GM12801 (cell line): ENCODE data around the gene BRME1.

Source experiments
- TF ChIP-seq, protein P1 (sequence below): IDR thresholded peaks from one replicate; pipeline ENCODE4 v1.5.1; 2011; ENCODE audit warnings: control low read depth; ENCODE audit not compliant: insufficient read length; ENCODE audit errors: extremely low read depth

Gene BRME1

DNA sequence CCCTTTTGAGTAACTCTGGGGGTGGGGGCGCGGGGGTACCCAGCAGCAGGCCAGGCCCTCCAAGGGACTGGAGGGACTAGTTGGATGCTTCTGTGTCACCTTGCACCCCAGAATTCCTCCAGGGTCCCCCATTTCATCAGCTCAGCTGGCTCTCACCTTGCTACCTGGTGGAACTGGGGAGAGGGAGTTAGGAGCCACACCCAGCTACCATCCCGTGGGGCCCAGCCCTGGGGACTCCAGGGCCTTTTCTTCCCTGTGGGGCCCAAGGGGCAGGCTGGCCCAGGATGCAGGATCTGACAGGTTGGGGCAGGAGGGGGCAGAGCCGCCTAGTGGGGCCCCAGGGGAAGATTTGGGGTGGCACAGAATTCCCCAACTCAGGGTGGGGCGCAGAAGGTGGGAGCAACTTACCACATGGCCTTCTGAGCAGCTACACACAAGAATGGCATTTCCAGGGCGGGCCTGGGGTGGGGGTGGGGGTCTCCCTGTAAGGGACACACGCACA lies 61.7 kb downstream of the BRME1 start:
- TF ChIP-seq, protein P1, sequence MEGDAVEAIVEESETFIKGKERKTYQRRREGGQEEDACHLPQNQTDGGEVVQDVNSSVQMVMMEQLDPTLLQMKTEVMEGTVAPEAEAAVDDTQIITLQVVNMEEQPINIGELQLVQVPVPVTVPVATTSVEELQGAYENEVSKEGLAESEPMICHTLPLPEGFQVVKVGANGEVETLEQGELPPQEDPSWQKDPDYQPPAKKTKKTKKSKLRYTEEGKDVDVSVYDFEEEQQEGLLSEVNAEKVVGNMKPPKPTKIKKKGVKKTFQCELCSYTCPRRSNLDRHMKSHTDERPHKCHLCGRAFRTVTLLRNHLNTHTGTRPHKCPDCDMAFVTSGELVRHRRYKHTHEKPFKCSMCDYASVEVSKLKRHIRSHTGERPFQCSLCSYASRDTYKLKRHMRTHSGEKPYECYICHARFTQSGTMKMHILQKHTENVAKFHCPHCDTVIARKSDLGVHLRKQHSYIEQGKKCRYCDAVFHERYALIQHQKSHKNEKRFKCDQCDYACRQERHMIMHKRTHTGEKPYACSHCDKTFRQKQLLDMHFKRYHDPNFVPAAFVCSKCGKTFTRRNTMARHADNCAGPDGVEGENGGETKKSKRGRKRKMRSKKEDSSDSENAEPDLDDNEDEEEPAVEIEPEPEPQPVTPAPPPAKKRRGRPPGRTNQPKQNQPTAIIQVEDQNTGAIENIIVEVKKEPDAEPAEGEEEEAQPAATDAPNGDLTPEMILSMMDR: no peak

DNA sequence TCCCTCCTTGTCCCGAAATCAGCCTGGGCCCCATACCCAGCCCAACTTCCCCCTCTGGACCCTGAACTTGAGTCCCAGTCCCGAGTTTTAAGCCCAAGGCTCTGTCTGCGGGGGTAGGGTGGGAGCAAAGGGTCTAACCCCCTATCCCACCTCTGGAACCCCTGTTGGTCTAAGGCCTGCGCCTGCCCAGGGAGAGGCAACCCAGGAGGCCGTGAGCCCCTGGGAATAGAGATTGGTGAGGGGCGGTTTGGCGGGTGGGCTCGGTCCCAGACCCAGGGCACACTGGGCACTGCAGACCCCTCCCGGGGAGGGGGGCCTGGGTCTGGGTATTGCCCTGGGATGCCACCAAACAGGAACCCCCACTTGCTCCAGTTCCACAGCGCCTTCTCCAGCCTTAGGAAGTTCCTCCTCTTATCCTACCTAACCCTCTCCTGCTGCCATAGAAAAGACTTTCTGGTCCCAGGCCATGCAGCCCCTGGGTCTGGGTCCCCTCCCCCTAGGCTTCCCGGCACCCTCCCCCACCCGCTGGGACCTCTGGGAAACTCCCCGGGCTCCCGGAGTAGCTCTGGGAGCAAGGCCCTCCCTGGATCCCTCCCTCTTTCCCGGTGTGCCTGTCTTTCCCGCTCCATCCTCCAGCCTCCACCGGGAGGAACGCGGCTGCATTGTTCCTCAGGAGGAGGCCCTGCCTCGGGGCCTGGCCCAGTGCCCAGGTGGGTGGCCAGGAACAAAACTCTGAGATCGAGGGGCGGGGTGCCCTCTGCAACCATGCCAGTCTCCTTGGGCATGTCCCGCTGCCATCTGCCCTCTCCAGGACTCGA lies 62.6 kb downstream of the BRME1 start:
- TF ChIP-seq, protein P1: no peak

DNA sequence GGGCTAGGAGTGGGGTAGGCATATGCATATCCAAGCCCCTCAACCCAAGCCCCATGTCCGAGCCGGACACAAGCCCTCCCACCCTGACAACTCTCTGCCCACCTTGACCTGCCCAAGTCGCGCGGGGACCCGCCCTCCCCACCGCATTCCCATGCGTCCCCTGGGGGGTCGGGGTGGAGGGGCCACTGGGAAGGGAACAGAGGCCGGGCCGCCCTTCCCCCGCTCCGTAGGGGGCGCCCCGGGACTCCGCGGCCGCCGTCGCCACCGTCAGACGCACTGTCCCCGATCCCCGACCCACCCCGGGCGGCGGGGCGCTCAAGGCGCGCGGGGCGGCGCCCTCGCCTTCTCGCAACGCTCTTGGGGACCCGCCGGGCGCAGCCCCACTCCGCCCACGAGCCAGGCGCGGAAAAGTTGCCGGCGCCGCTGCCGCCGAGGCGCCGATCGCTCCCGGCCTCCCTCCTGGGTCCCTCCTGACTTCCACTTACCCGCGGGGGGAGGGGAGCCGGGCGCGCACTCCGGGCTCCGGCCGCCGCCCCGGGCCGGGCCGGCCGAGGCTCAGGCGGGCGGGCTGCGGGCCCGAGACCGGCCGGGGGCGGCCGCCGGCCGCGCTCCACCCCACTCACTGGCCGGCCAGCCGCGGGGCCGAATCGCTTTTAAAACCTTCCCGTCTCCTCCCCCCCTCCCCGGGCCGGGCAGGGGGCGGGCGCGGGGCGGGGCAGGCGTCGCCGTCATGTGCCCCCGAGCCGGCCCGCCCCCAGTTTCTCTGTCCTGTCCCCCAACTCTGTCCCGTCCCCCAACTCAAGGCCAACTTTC lies 63.4 kb downstream of the BRME1 start:
- TF ChIP-seq, protein P1: no peak

DNA sequence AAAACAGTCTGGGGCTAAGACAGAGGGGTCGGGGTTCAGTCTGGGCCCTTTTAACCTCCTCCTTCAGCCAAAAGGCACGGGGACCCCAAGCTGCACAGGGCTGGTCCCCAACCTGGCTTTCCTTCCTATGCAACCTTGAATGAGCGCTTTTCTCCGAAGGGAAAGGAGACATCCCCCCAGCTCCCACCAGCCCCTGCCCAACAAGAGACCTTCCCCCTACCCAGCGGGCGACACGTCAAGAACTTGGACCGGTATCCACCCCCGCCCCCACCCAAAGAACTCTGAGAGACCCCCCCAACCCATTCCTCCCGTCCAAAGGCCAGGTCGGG lies 64.0 kb downstream of the BRME1 start:
- TF ChIP-seq, protein P1: no peak

DNA sequence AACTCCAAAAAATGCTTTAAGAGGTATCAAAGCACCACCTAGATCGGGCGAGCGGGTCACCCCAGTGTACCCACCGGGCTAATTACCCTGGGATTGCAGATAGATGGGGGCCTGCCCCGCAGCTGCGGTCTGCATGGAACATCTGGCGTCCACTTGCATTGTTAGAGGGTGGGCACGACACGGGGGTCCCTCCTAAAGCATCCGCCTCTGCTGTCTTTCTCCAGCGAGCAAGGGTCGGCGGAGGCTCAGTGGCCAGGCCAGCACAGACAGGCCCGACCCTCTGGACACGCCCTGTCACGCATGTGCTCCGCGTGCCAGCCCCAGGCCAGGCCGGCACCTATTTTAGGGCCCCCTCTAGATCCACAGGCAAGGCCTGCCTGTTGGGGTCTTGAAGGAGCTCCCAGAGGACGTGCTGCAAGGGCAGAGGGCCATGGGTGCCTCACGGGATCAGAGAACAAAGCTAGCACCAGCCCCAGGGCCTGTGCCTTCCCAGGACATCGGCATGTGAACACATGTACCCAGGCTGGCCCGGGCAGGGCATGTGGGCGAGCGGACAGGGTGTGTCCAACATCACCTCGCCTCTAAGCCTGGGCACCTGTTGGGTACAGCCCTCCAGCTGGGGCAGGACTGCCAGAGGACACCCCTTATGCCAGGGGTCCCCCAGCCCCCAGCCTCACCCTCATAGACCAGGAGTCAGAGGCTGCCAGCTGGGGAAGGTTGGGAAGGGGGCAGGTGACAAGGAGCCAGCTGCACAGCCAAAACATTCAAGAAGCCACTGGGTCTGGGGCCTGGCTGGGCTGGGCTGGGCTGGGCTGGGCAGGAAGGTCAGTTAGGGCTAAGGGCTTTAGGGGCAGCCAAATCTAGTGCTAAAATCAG lies 64.6 kb downstream of the BRME1 start:
- TF ChIP-seq, protein P1: no peak

DNA sequence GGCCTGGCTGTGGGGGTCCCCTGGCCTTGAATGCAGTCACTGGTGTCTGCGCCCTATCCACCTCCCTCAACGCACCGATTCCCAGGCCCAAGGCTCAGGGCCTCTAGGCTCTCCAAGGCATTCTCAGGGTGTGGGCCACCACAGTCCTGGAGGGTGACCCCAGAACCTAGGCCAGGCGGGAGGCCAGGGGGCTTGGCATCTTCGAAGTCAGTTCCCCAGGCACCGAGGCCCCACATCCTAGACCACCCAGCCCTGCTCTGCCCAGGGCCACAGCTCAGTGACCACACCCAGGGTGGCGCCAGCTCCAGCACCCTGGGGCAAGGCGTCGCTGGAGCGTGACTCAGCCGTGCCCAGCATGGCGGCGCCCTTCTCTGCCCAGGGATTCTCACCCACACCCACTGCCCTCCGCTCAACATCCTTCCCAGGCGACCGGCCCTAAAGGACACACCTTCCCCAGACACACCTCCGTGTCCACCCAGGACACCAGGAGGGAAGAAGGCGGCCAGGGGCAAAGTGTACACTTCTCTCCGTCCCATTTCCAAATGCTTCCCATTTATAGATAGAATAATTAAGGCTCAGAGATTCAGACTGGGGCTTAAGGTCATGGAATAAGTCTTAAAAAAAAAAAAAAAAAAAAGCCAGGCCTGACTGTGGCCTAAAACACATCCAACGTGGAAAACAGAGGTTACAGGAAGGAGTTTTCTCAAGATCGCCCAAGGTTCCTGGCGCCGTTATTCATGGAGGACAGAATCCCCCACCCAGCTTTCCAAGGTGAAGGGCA lies 65.4 kb downstream of the BRME1 start:
- TF ChIP-seq, protein P1: no peak
